Measurements from ENCODE around the gene ARL17B. TPM values are rescaled to one million over a fixed set of nuclear protein-coding genes. Genes with fewer than 3 reads are reported as not detected.
A peak's percentile ranks its signal among the peaks of the same experiment; 100 is the strongest.
"Not testable (repeated sequence)": the region's sequence is repeated elsewhere in the genome, so short reads cannot be mapped to it uniquely, and the experiment has no call there.

The ARL17B gene
- total RNA-seq, 1 donor from 2014 or later, result 14.9 TPM

- ATAC-seq, result no peak
- intact Hi-C loops (cut with DNase I), result no loop called here
- DNase-seq (ENCODE audit: missing footprints), result no peak
Observed at GRCh38 chr17:46262271-46262670, 99.3 kb downstream of the ARL17B start.

- DNase-seq (ENCODE audit: missing footprints); intact Hi-C loops (cut with DNase I): not testable (repeated sequence)
- peak; percentile 78 for ATAC-seq
Observed at GRCh38 chr17:46259845-46260661, 101.5 kb downstream of the ARL17B start.

- intact Hi-C loops (cut with DNase I); DNase-seq (ENCODE audit: missing footprints); ATAC-seq: not testable (repeated sequence)
Observed at GRCh38 chr17:46256369-46256768, 105.2 kb downstream of the ARL17B start.

GRCh38 chr17:46254215-46254614 is 107.4 kb downstream of the ARL17B start:
- DNase-seq (ENCODE audit: missing footprints); ATAC-seq; intact Hi-C loops (cut with DNase I): not testable (repeated sequence)

- DNase-seq (ENCODE audit: missing footprints) (peak; percentile 80), ATAC-seq (peak; percentile 42)
- intact Hi-C loops (cut with DNase I), result not testable (repeated sequence)
Observed at GRCh38 chr17:46253722-46254121, 107.8 kb downstream of the ARL17B start.

- intact Hi-C loops (cut with DNase I); DNase-seq (ENCODE audit: missing footprints); ATAC-seq: not testable (repeated sequence)
Observed at GRCh38 chr17:46252804-46253203, 108.8 kb downstream of the ARL17B start.

GRCh38 chr17:46249153-46249552 is 112.4 kb downstream of the ARL17B start:
- DNase-seq (ENCODE audit: missing footprints); ATAC-seq; intact Hi-C loops (cut with DNase I): not testable (repeated sequence)

GRCh38 chr17:46244949-46245768 is 116.4 kb downstream of the ARL17B start:
- intact Hi-C loops (cut with DNase I); ATAC-seq; DNase-seq (ENCODE audit: missing footprints): not testable (repeated sequence)

GRCh38 chr17:46244339-46244913 is 117.1 kb downstream of the ARL17B start:
- DNase-seq (ENCODE audit: missing footprints); ATAC-seq; intact Hi-C loops (cut with DNase I): not testable (repeated sequence)

GRCh38 chr17:46243928-46244327 is 117.6 kb downstream of the ARL17B start:
- intact Hi-C loops (cut with DNase I); DNase-seq (ENCODE audit: missing footprints); ATAC-seq: not testable (repeated sequence)

GRCh38 chr17:46243505-46243904 is 118.1 kb downstream of the ARL17B start:
- intact Hi-C loops (cut with DNase I); DNase-seq (ENCODE audit: missing footprints): not testable (repeated sequence)
- ATAC-seq, result peak; percentile 34

- DNase-seq (ENCODE audit: missing footprints); intact Hi-C loops (cut with DNase I); ATAC-seq: not testable (repeated sequence)
Observed at GRCh38 chr17:46231359-46231758, 130.2 kb downstream of the ARL17B start.

GRCh38 chr17:46225274-46225794 is 136.2 kb downstream of the ARL17B start:
- ATAC-seq, result peak; percentile 100
- DNase-seq (ENCODE audit: missing footprints), result peak; percentile 93
- intact Hi-C loops (cut with DNase I), result not testable (repeated sequence)

- ATAC-seq, result peak; percentile 30
- intact Hi-C loops (cut with DNase I); DNase-seq (ENCODE audit: missing footprints): not testable (repeated sequence)
Observed at GRCh38 chr17:46224864-46225263, 136.7 kb downstream of the ARL17B start.

Other genes with a start within 250 kb of the ARL17B start
- gene KANSL1, start 168.3 kb downstream of the ARL17B start, total RNA-seq, result 27.9 TPM
- 1.1 TPM for gene LRRC37A, start 66.6 kb downstream of the ARL17B start, total RNA-seq
- gene LRRC37A2, start 150.7 kb upstream of the ARL17B start, total RNA-seq, result 5.2 TPM
- 9.2 TPM for gene ARL17A, start 217.9 kb upstream of the ARL17B start, total RNA-seq
- 26.8 TPM for gene NSF, start 228.9 kb upstream of the ARL17B start, total RNA-seq